ENCODE measurements around the gene NUF2.

DNA sequence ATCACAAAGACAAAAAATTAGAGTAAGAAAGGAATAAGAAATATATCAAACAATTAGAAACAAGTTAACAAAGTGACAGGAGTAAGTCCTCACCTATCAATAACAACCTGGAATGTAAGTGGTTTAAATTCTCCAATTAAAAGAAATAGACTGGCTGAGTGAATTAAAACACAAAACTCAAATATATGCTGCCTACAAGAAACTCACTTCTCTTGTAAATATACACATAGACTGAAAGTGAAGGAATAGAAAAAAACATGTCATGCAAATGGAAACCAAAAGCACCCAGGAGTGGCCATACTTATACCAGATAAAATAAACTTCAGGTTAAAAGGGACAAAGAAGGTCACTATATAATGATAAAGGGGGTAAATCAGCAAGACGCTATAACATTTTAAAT lies 43.2 kb upstream of the NUF2 start:
- TF ChIP-seq, protein P1, sequence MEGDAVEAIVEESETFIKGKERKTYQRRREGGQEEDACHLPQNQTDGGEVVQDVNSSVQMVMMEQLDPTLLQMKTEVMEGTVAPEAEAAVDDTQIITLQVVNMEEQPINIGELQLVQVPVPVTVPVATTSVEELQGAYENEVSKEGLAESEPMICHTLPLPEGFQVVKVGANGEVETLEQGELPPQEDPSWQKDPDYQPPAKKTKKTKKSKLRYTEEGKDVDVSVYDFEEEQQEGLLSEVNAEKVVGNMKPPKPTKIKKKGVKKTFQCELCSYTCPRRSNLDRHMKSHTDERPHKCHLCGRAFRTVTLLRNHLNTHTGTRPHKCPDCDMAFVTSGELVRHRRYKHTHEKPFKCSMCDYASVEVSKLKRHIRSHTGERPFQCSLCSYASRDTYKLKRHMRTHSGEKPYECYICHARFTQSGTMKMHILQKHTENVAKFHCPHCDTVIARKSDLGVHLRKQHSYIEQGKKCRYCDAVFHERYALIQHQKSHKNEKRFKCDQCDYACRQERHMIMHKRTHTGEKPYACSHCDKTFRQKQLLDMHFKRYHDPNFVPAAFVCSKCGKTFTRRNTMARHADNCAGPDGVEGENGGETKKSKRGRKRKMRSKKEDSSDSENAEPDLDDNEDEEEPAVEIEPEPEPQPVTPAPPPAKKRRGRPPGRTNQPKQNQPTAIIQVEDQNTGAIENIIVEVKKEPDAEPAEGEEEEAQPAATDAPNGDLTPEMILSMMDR (IDR thresholded peaks at IDR 0.05; ENCODE audit: insufficient read depth, low read depth, low read length), result no peak
- TF ChIP-seq EZH2 (IDR thresholded peaks at IDR 0.05; ENCODE audit: insufficient read depth, low read length), result no peak
